Heart left ventricle (tissue), 16 donors: ENCODE measurements around the gene XPOT. TPM values are rescaled to one million over a fixed set of nuclear protein-coding genes. Genes with fewer than 3 reads are reported as not detected.

Source experiments
- ATAC-seq, 4 donors: fragments of 200-7000 bp; cut with Tn5 transposase; one replicate each; pipeline ENCODE4 v1.9.1; 2020 to 2022; ENCODE audit warnings: moderate library complexity in 4 of 4, mild to moderate bottlenecking in 3 of 4, moderate number of reproducible peaks in 1 of 4
- DNase-seq, 5 donors: peaks; one replicate each; pipeline ENCODE4 v3.0.0-alpha.2; 2020
- H3K27ac ChIP-seq, 12 donors: fragments of 200-600 bp; sonication (generic) in 4 of 12; one replicate each; pipeline versions ENCODE4 v1.5.0 to v1.8.0; 2016 to 2022; ENCODE audit warnings: mild to moderate bottlenecking in 2 of 12
- H3K27me3 ChIP-seq, 9 donors: fragments of 200-600 bp; sonication (generic) in 2 of 9; one replicate each; pipeline versions ENCODE4 v1.5.1 to v1.8.0; 2016 to 2022; ENCODE audit warnings: mild to moderate bottlenecking in 3 of 9
- H3K36me3 ChIP-seq, 9 donors: fragments of 200-600 bp; sonication (generic) in 2 of 9; one replicate each; pipeline versions ENCODE4 v1.5.0 to v1.8.0; 2018 to 2022; ENCODE audit warnings: mild to moderate bottlenecking in 2 of 9
- H3K4me1 ChIP-seq, 12 donors: fragments of 200-600 bp; sonication (generic) in 4 of 12; one replicate each; pipeline versions ENCODE4 v1.5.0 to v1.8.0; 2016 to 2022; ENCODE audit warnings: mild to moderate bottlenecking in 3 of 12
- H3K4me3 ChIP-seq, 12 donors: fragments of 200-600 bp; sonication (generic) in 4 of 12; one replicate each; pipeline versions ENCODE4 v1.5.0 to v1.8.0; 2017 to 2022; ENCODE audit warnings: mild to moderate bottlenecking in 9 of 12, moderate library complexity in 4 of 12
- H3K9me3 ChIP-seq, 12 donors: fragments of 200-600 bp; sonication (generic) in 4 of 12; one replicate each; pipeline versions ENCODE4 v1.5.0 to v1.8.0; 2016 to 2022; ENCODE audit warnings: mild to moderate bottlenecking in 1 of 12
- POLR2A ChIP-seq, 2 donors: fragments of 450-650 bp; IDR thresholded peaks; one replicate each; pipeline ENCODE4 v1.6.1; 2017; ENCODE audit warnings: antibody characterized with exemption in 2 of 2, mild to moderate bottlenecking in 2 of 2, moderate library complexity in 2 of 2
- WGBS, 4 donors: extraction: QIAGEN DNeasy Blood & Tissue Kit in 2 of 4; methylation state at CpG; one replicate each; pipeline versions ENCODE4 v1.1.5 to v1.1.7; 2013 to 2018; 5-methylcytosine and 5-hydroxymethylcytosine counted together
- intact Hi-C, 10 donors: fragments of 100-400 bp; cut with DNase I; formaldehyde crosslinking; loops; one replicate each; pipeline versions ENCODE4 v1.11.1 to v1.14.2; 2022
- polyA plus RNA-seq, 2 donors: library from polyadenylated mRNA; stranded (reverse); fragments of 200-250 nt; gene quantifications; one replicate each; pipeline ENCODE4 v1.2.3, GENCODE V29; 2013
- total RNA-seq, 9 donors: library from RNA; depleted of rRNA in 2 of 9; stranded (reverse); fragments of >200 nt in 2 of 9; fragmentation: NEBNext Ultra II Directional in 3 of 9; extraction: Animal tissue kit (Norgen Biotek cat#: 25700) in 3 of 9; gene quantifications; one replicate each; pipeline versions ENCODE4 v1.1.0 to v1.2.4, GENCODE V29; 2016 to 2023
- TF ChIP-seq, protein P1 (sequence below), 12 donors: fragments of 200-600 bp; sonication (generic) in 4 of 12; IDR thresholded peaks; one replicate each; pipeline versions ENCODE4 v1.5.0 to v1.8.0; 2018 to 2022; ENCODE audit warnings: antibody characterized with exemption in 12 of 12, mild to moderate bottlenecking in 5 of 12
- donor health status: ischemic (EF 13 %, LVEDD 7.1; RV severe dilation, severe dysfunction).
- donor health status: healthy with polysubstance abuse.
- donor health status: DM: no; HTN: yes; CAD: no.
- donor health status: DM: no; HTN: no; CAD: no.
- donor health status: ischemic (EF 25% LVEDD 6.9; RV normal size, moderate dysfunction).
- donor health status: ischemic (EF 25% LVEDD 5.7; RV mildly dilated, moderate dysfunction).
- donor health status: healthy.
- donor health status: DM: yes; HTN: yes; CAD: no.
- donor health status: ischemic (EF 35%, LVEDD 5.7; RV mildly dilated, moderate dysfunction).
- donor health status: nonischemic (EF 11% LVEDD 7.7; RV severe dilation, severe dysfunction).
- donor health status: DM: yes; HTN: yes; CAD: no.
- donor health status: PGD.
- donor health status: ischemic (EF 29% LVEDD 5.4; RV normal size, mild dysfunction).
- donor health status: nonischemic (EF 23%, LVEDD 6.1; RV moderate dilation, normal function).

Gene XPOT
- total and polyA plus RNA-seq, 11 donors = 6.3 to 37.6 (median 22.0) TPM

DNA sequence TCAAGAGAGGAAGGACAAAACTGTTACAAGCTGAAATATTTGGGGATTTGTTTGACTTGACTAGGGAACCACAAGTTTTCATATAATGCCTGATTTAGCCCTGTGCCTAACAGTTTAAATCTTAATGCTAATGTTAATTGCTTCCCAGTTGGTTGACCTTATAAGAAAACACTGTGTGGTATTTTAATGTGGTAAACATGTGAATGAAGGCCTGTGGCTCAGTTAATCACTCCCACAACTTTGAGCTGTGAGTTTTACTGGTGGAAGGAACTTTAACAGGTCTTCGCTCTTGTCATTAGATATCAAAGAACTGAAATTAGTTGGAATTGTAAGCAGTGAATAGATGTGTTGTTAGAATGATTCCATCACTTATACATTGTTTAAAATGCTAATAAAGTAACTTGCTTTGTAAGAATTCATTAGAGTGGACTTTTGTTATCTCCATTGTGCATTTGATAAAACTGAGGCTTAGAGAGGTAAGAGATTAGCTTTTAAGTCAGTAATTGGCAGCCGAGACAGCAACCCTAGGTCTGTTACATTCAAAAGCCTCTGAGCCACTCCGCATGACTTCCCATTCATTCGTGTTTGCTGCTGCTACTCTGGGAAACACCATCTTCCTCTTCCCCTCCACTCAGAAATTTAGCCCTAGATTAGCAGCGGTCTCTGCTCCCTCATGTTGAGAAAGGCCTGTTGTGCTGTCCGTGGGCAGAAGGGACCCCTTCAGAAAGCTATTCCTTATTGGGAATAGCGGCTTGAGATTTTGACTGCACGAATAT lies 46.7 kb downstream of the XPOT start:
- no peak for TF ChIP-seq POLR2A (IDR thresholded peaks at IDR 0.05)
- TF ChIP-seq, protein P1, sequence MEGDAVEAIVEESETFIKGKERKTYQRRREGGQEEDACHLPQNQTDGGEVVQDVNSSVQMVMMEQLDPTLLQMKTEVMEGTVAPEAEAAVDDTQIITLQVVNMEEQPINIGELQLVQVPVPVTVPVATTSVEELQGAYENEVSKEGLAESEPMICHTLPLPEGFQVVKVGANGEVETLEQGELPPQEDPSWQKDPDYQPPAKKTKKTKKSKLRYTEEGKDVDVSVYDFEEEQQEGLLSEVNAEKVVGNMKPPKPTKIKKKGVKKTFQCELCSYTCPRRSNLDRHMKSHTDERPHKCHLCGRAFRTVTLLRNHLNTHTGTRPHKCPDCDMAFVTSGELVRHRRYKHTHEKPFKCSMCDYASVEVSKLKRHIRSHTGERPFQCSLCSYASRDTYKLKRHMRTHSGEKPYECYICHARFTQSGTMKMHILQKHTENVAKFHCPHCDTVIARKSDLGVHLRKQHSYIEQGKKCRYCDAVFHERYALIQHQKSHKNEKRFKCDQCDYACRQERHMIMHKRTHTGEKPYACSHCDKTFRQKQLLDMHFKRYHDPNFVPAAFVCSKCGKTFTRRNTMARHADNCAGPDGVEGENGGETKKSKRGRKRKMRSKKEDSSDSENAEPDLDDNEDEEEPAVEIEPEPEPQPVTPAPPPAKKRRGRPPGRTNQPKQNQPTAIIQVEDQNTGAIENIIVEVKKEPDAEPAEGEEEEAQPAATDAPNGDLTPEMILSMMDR (IDR thresholded peaks at IDR 0.05) = no peak
- Histone ChIP-seq H3K36me3 (peaks cover 0 to 38% (median 34%) of the 10 kb centered on the region in 9 donors), H3K27ac (peak overlapping the region in 7 of 12 donors; percentile 91 to 99 (median 97)), H3K4me3 (peak overlapping the region in 11 of 12 donors; percentile 69 to 100 (median 93)), H3K9me3 (no peaks in the 10 kb centered on the region), H3K27me3 (no peaks in the 10 kb centered on the region), H3K4me1 (peaks cover 0 to 33% (median 16%) of the 10 kb centered on the region in 12 donors)
- intact Hi-C loops = loop anchor here in 2 of 10 donors (10.0 kb wide), 2 partner anchors 46 to 164 kb away; partner anchors contain the start of genes RASSF3 (in 1 of the 2) and XPOT (in 1 of the 2)
- DNase-seq (no peak), ATAC-seq (no peak)
- 13 to 19% (median 15%) methylated on average over 8 of the region's 8 CpGs for WGBS, 4 donors

DNA sequence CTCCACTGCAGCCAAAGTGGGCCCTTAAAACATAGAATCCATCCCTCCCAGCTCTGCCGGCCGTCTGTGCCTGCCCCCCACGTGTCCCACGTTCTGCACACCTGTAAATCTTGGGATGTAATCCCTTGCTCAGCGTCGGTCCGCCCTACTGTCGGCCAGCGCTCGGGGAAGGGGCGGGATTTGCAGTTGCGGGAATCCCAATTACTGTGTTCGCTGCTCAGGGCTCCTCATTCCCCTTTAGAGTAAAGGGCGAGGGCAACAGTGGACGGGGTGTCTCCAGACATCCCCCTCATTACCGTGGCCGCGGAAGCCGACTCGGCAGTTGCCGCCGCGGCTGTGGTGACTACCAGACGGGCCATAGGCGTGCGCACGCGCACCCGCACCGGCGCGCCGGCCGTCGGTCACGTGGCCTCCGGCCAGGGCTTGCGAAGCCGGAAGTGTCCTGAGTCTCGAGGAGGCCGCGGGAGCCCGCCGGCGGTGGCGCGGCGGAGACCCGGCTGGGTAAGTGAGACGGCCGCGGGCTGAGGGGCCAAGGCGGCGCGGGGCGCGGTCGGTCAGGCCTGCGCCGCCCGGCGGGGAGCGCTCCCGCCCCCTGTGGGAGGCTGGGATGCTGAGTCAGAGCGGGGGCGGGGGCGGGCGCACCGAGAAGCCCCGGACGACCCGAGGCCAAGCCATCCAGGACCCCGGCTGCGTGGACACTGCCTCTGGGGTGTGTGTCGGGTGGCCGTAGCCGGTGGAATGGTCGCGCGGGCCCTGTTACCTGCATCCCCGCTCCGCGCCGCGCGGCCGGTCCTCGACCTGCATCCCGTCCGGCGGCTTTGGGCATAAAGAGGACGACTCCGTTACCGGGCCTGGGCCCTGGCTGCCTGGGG lies 47.7 kb downstream of the XPOT start, which contains the start of gene TBK1:
TBK1 (plus strand) TSS at position 434 of the 872 bp plus-strand sequence. CDS start 3,751 bp downstream, outside the sequence.
- H3K9me3 ChIP-seq = no peaks in the 10 kb centered on the region
- DNase-seq (peak; percentile 90 to 94 (median 92)), ATAC-seq (peak; percentile 89 to 98 (median 96))
- H3K4me3 ChIP-seq = peak within 1 kb of the TSS; percentile 69 to 100 (median 93)
- H3K27me3 ChIP-seq = no peaks in the 10 kb centered on the region
- H3K4me1 ChIP-seq = peaks cover 0 to 42% (median 16%) of the 10 kb centered on the region in 12 donors
- intact Hi-C loops = loop anchor here in 2 of 10 donors (10.0 kb wide), 2 partner anchors 47 to 163 kb away; partner anchors contain the start of genes RASSF3 (in 1 of the 2) and XPOT (in 1 of the 2)
- peak; percentile 7 to 84 for TF ChIP-seq POLR2A (IDR thresholded peaks at IDR 0.05)
- TF ChIP-seq, protein P1 (IDR thresholded peaks at IDR 0.05) = peak in 3 of 12 donors; percentile 10 to 39 (median 23)
- peak within 1 kb of the TSS; percentile 84 to 99 (median 95) for H3K27ac ChIP-seq
- peaks cover 0 to 34% (median 25%) of the 10 kb centered on the region in 9 donors for H3K36me3 ChIP-seq
- WGBS, 4 donors = 0% methylated on average over 48 to 94 of the region's 94 CpGs

DNA sequence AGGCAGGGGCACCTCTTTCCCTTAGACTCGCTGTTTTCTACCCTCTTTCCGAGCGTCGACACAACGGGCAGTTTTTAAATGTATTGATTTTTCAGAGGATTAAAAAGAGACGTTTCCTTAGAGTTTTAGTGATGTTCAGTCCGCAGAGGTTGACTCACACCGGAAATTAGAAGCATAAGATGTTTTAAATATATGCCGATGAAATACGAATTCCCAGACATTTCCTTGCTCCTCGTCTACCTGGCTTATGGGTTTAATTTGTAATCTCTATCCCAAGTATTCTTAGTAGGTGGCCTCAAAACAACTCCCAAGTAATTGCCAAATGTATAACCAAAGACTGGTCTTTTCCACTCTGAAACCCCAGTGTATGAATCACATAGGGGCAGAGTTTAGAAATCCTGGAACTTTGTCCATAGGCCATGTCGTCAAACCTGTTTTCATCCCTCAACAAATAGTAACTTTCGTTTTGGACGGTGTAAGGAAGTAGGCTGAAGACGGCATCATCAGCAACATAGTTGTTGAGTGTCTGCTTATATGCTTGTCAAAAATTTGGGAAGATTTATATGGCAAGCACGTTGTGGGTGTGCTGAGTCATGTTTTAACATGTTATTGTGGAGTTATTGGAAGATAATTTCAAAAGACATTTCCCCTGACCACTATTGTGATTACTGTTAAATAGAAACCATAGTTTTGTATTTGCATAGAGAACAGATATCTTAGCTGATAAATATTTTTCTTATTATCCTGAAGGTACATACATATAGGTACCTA lies 48.6 kb downstream of the XPOT start:
- intact Hi-C loops = loop anchor here in 2 of 10 donors (10.0 kb wide), 2 partner anchors 48 to 162 kb away; partner anchors contain the start of genes RASSF3 (in 1 of the 2) and XPOT (in 1 of the 2)
- Histone ChIP-seq H3K4me1 (peaks cover 0 to 50% (median 18%) of the 10 kb centered on the region in 12 donors), H3K9me3 (no peaks in the 10 kb centered on the region), H3K27ac (peak overlapping the region; percentile 84 to 99 (median 95)), H3K27me3 (no peaks in the 10 kb centered on the region), H3K36me3 (peaks cover 0 to 33% (median 17%) of the 10 kb centered on the region in 9 donors), H3K4me3 (peak overlapping the region; percentile 69 to 100 (median 93))
- no peak for TF ChIP-seq POLR2A (IDR thresholded peaks at IDR 0.05)
- TF ChIP-seq, protein P1 (IDR thresholded peaks at IDR 0.05) = no peak
- DNase-seq (peak in 1 of 5 donors; percentile 11), ATAC-seq (peak in 3 of 4 donors; percentile 4 to 61 (median 60))
- WGBS, 4 donors = 0 to 1% (median 0%) methylated on average over 16 of the region's 16 CpGs
